ENCODE data around the gene CYFIP1. TPM values are rescaled to one million over a fixed set of nuclear protein-coding genes. Genes with fewer than 3 reads are reported as not detected.

Gene CYFIP1
- total and polyA plus RNA-seq, 2 of the 13 experiments (the other 11 are each of a cell fraction or from before 2014, with no cell fraction given) = 38.1 to 58.3 TPM

GRCh38 chr15:22861161-22861560 is 119.0 kb downstream of the CYFIP1 start:
- DNase-seq (ENCODE audit: low spot score) (no peak), ATAC-seq (no peak), FAIRE-seq (no peak)
- H3K9me3 ChIP-seq (ENCODE audit: low read length) = no peaks in the 10 kb centered on the region
- in situ Hi-C loops (cut with HindIII; ENCODE audit: extremely low pct_ligation_motif_present, low pct_unique_long_range_greater_than_20kb) = loop anchor here (5.0 kb wide), 1 partner anchor 51 kb away; no protein-coding TSS in a partner anchor
- WGBS (ENCODE audit: low lambda C conversion rate) = 97% methylated on average over 2 of the region's 2 CpGs
- no peak overlapping the region for H3K4me2 ChIP-seq (ENCODE audit: low read depth, low read length)
- no peaks in the 10 kb centered on the region for H4K20me1 ChIP-seq (ENCODE audit: insufficient read depth, low read length)
- H3K79me2 ChIP-seq (ENCODE audit: insufficient read depth, low read length) = no peaks in the 10 kb centered on the region
- peaks cover 1 to 64% of the 10 kb centered on the region in 2 experiments for H3K36me3 ChIP-seq (replicated peaks in 1 of 2; ENCODE audit: control insufficient read depth in 1 of 2, insufficient read depth in 2 of 2, low read length in 2 of 2)
- POLR2A ChIA-PET = no interaction called here
- no peak overlapping the region for H3K27ac ChIP-seq (ENCODE audit: extremely low read length, insufficient read depth, low read length)
- intact Hi-C loops (cut with micrococcal nuclease; ENCODE audit: unreplicated experiment) = no loop called here
- no peak overlapping the region for H2AFZ ChIP-seq (ENCODE audit: low read length)
- H3K4me1 ChIP-seq (ENCODE audit: insufficient read depth, low read length) = no peaks in the 10 kb centered on the region
- no peak overlapping the region for H3K4me3 ChIP-seq (replicated peaks in 1 of 3; ENCODE audit: insufficient read depth in 1 of 3, low read depth in 2 of 3, low read length in 3 of 3)
- no peak overlapping the region for H3K9ac ChIP-seq (ENCODE audit: insufficient read depth, low read depth, low read length)
- CTCF ChIA-PET (ENCODE audit: low intra/inter-chr PET ratio, low total read pairs) = no interaction called here
- no TSS peak for BruUV-seq (replicated peaks)
- H3K27me3 ChIP-seq (ENCODE audit: control insufficient read depth in 1 of 2, insufficient read depth in 2 of 2, low read length in 2 of 2) = no peaks in the 10 kb centered on the region
- TF ChIP-seq AFF4 (CRISPR knock-in tag; IDR thresholded peaks at IDR 0.05) (no peak), PHF21A (CRISPR knock-in tag; IDR thresholded peaks at IDR 0.05) (no peak), ZNF430 (CRISPR knock-in tag; IDR thresholded peaks at IDR 0.05) (no peak), EZH2 (conservative IDR thresholded peaks at IDR 0.05; ENCODE audit: low read depth, low read length) (no peak), ISX (CRISPR knock-in tag; conservative IDR thresholded peaks at IDR 0.05) (no peak), ZNF513 (CRISPR knock-in tag; conservative IDR thresholded peaks at IDR 0.05) (no peak), TAF15 (IDR thresholded peaks at IDR 0.05; ENCODE audit: low read depth, low read length, poor library complexity, severe bottlenecking) (no peak), JUNB (CRISPR knock-in tag; IDR thresholded peaks at IDR 0.05; ENCODE audit: borderline replicate concordance) (no peak), CAMTA2 (CRISPR knock-in tag; IDR thresholded peaks at IDR 0.05; ENCODE audit: borderline replicate concordance) (no peak), ZNF746 (CRISPR knock-in tag; IDR thresholded peaks at IDR 0.05) (no peak), THAP9 (CRISPR knock-in tag; IDR thresholded peaks at IDR 0.05; ENCODE audit: borderline replicate concordance) (no peak), NFIB (CRISPR knock-in tag; IDR thresholded peaks at IDR 0.05; ENCODE audit: borderline replicate concordance) (no peak), ZNF530 (CRISPR knock-in tag; IDR thresholded peaks at IDR 0.05; ENCODE audit: low read depth) (no peak), ELF3 (CRISPR knock-in tag; IDR thresholded peaks at IDR 0.05) (no peak)
